CD4-positive, CD25-positive, alpha-beta regulatory T cell (primary cell): Measurements from ENCODE around the gene EXOC6B. TPM values are rescaled to one million over a fixed set of nuclear protein-coding genes. Genes with fewer than 3 reads are reported as not detected.

Experiments
- ATAC-seq, 2 donors: fragments of 150-1000 bp; cut with Tn5 transposase; one replicate each; pipeline ENCODE4 v1.10.0; 2021; ENCODE audit warnings: low read depth in 2 of 2, moderate number of reproducible peaks in 2 of 2, moderate library complexity in 1 of 2
- DNase-seq, 3 donors: peaks; one replicate each; pipeline versions ENCODE4 v3.0.0 to v3.0.0-alpha.2; 2012 to 2022; ENCODE audit warnings: mixed read lengths in 1 of 3
- H3K27ac ChIP-seq: one replicate; pipeline ENCODE4 v1.7.0; 2013; ENCODE audit warnings: mild to moderate bottlenecking, low read length; ENCODE audit not compliant: insufficient read depth, poor library complexity, severe bottlenecking
- H3K27me3 ChIP-seq: one replicate; pipeline ENCODE4 v1.7.0; 2013; ENCODE audit warnings: low read length; ENCODE audit not compliant: control insufficient read depth, insufficient read depth
- H3K36me3 ChIP-seq: one replicate; pipeline ENCODE4 v1.7.0; 2013; ENCODE audit warnings: mild to moderate bottlenecking, low read length, moderate library complexity; ENCODE audit not compliant: control insufficient read depth, insufficient read depth
- H3K4me1 ChIP-seq: 2 replicates; pipeline ENCODE4 v1.7.0; 2013; ENCODE audit warnings: mild to moderate bottlenecking, low read length; ENCODE audit not compliant: insufficient read depth, control insufficient read depth, poor library complexity, severe bottlenecking
- H3K4me3 ChIP-seq: one replicate; pipeline ENCODE4 v1.7.0; 2013; ENCODE audit warnings: low read depth, mild to moderate bottlenecking, low read length, moderate library complexity
- H3K9me3 ChIP-seq, 2 experiments: 1 replicate in 1 of 2; 2 replicates in 1 of 2; pipeline ENCODE4 v1.7.0; 2013; ENCODE audit warnings: low read length in 2 of 2, mild to moderate bottlenecking in 1 of 2, moderate library complexity in 1 of 2; ENCODE audit not compliant: control insufficient read depth in 2 of 2
- H3K27ac Mint-ChIP-seq, 3 donors: one replicate each; pipeline ENCODE4 v1.8.0; 2020 to 2022; ENCODE audit warnings: mild to moderate bottlenecking in 3 of 3, mixed read lengths in 3 of 3, moderate library complexity in 2 of 3
- H3K27me3 Mint-ChIP-seq: one replicate; pipeline ENCODE4 v1.8.0; 2022; ENCODE audit warnings: mild to moderate bottlenecking, mixed read lengths
- H3K36me3 Mint-ChIP-seq: one replicate; pipeline ENCODE4 v1.8.0; 2020; ENCODE audit warnings: mixed read lengths
- H3K4me1 Mint-ChIP-seq, 4 donors: one replicate each; pipeline ENCODE4 v1.8.0; 2020 to 2022; ENCODE audit warnings: mixed read lengths in 4 of 4, mild to moderate bottlenecking in 1 of 4
- H3K4me3 Mint-ChIP-seq, 4 donors: one replicate each; pipeline ENCODE4 v1.8.0; 2020 to 2022; ENCODE audit warnings: mild to moderate bottlenecking in 4 of 4, mixed read lengths in 4 of 4, moderate library complexity in 3 of 4
- H3K9me3 Mint-ChIP-seq, 7 donors: one replicate each; pipeline ENCODE4 v1.8.0; 2020 to 2022; ENCODE audit warnings: mixed read lengths in 7 of 7, mild to moderate bottlenecking in 3 of 7, moderate library complexity in 2 of 7
- polyA plus RNA-seq, 4 donors: library from polyadenylated mRNA; unstranded; fragments of 300-500 nt; fragmentation: Illumina TruSeq; gene quantifications; one replicate each; pipeline ENCODE4 v1.2.3, GENCODE V29; 2021
- total RNA-seq: library from RNA; stranded (reverse); gene quantifications from one replicate; pipeline ENCODE4 v1.2.3, GENCODE V29; 2022

Gene EXOC6B
- total and polyA plus RNA-seq, 5 donors from 2014 or later, result 1.5 to 20.8 (median 2.1) TPM

DNA sequence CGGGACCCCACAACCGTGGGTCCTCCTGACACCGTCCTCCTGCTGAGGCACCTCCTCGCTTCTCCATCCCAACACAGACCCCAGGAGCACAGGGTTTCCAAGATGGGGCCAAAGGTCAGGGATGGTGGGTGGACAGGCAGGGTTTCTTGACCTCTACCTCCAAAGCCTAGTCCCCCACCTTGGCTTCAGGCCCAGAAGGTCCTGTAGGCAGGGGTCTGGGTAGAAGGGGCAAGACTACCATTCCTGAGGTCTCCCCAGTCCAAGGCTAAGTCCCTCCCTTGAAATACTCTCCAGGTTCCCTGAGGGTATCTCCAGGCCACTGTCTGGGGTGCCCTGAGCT is 685.2 kb downstream of the EXOC6B start:
- H3K27ac ChIP-seq, result no peak overlapping the region

DNA sequence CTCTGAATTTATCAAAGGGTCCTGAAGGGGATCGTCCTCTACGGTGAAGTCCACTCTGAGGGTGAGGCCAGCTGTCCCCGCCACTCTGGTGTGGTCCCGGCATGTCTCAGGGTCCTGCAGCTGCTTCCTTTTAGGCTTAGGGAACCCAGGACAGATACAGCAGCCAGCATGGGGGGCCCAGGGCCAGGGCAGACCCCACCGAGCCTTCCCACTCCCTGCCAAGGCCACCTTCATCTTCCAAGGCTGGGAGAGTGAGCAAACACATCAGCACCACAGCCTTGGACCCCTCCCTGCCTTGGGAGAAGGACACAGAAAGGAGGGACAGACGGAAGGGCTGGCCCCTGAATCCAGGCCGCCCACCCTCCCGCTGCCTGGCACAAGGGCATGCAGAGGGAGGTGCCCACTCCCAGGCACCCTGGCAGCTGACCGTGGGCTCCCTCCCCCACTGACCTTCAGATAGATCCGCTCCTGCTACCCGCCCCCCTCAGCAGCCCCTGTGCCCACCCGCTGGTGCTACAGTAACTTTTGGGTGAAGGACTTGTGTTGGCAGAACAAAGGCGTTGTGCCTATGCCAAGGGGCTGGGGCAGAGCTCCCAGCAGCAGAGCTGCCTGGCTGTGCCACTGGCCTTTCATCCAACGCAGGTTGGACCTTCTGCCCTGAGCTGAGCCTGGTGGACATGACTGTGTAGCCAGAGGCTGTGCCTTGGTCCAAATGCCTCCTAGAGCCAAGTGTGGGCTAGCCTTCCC is 685.8 kb downstream of the EXOC6B start:
- Mint-ChIP-seq H3K4me3 (no peak overlapping the region), H3K27ac (no peak overlapping the region), H3K4me1 (peaks cover 0 to 11% (median 0%) of the 10 kb centered on the region in 4 donors), H3K36me3 (no peaks in the 10 kb centered on the region), H3K27me3 (peaks cover 23% of the 10 kb centered on the region), H3K9me3 (no peaks in the 10 kb centered on the region)
- H3K4me1 ChIP-seq, result peaks cover 5% of the 10 kb centered on the region
- no peak overlapping the region for H3K4me3 ChIP-seq
- DNase-seq (no peak), ATAC-seq (no peak)
- no peak overlapping the region for H3K27ac ChIP-seq
- H3K36me3 ChIP-seq, result no peaks in the 10 kb centered on the region
- H3K27me3 ChIP-seq, result no peaks in the 10 kb centered on the region
- no peaks in the 10 kb centered on the region for H3K9me3 ChIP-seq

More for the DNA sequence above, 685.2 kb downstream of the EXOC6B start:
- no peak for DNase-seq
- Mint-ChIP-seq H3K4me3 (no peak overlapping the region), H3K27me3 (peaks cover 27% of the 10 kb centered on the region), H3K27ac (no peak overlapping the region), H3K9me3 (peaks cover 0 to 2% (median 0%) of the 10 kb centered on the region in 7 donors), H3K4me1 (peaks cover 0 to 15% (median 2%) of the 10 kb centered on the region in 4 donors), H3K36me3 (no peaks in the 10 kb centered on the region)
- no peaks in the 10 kb centered on the region for H3K36me3 ChIP-seq
- no peaks in the 10 kb centered on the region for H3K9me3 ChIP-seq
- no peaks in the 10 kb centered on the region for H3K27me3 ChIP-seq
- H3K4me3 ChIP-seq, result no peak overlapping the region
- H3K4me1 ChIP-seq, result peaks cover 9% of the 10 kb centered on the region
- no peak for ATAC-seq

DNA sequence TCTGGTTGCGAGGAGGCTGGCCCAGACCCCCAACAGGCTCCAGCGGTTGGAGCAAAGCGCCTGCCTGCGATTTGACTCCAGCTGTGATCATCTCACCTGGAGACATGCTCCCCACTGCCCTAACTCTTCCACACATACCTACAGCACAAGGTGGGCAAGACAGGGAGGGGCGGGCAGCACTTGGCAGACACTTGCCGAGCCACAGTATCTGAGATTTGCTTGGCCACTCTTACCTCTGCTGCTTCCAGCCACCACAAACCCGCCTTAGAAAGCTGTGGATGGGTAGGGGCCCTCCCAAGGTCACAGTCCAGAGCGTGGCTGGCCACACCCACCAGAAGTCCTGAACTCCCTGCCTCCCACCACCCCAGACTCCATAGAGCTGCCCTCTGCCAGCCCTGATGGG is 686.4 kb downstream of the EXOC6B start:
- no peaks in the 10 kb centered on the region for H3K36me3 Mint-ChIP-seq
- DNase-seq (no peak), ATAC-seq (no peak)
- H3K4me3 Mint-ChIP-seq, result no peak overlapping the region
- H3K4me1 ChIP-seq, result no peaks in the 10 kb centered on the region
- H3K27ac ChIP-seq, result no peak overlapping the region
- no peak overlapping the region for H3K4me3 ChIP-seq
- H3K9me3 Mint-ChIP-seq, result no peaks in the 10 kb centered on the region
- no peaks in the 10 kb centered on the region for H3K9me3 ChIP-seq
- peaks cover 23% of the 10 kb centered on the region for H3K27me3 Mint-ChIP-seq
- no peaks in the 10 kb centered on the region for H3K27me3 ChIP-seq
- H3K4me1 Mint-ChIP-seq, result peaks cover 0 to 11% (median 0%) of the 10 kb centered on the region in 4 donors
- H3K27ac Mint-ChIP-seq, result no peak overlapping the region
- H3K36me3 ChIP-seq, result no peaks in the 10 kb centered on the region

DNA sequence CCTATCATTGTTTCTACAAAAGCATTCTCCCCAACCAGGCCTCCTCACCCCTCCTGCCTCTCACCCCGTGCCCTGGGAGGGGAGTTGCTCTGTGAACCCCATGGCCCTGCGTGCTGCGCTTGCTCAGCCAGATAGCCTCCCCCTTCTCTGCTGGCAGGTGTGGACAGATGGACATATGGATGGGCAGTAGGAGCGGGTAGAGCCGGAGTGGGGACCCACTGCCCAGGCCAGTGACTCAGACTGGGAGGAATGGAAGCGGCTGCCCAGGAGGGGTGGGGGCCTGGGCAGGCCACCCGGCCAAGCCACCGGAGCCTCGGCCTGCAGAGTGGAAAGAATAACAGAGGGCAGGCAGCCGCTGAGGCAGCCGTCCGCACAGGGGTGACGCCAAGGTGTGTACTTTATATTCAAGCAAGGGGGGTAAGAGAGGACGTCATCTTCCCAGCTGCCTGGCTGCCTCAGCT is 686.9 kb downstream of the EXOC6B start:
- H3K4me3 Mint-ChIP-seq, result peak overlapping the region in 1 of 4 donors; percentile 21
- H3K4me3 ChIP-seq, result no peak overlapping the region
- H3K4me1 ChIP-seq, result no peaks in the 10 kb centered on the region
- H3K27ac ChIP-seq, result no peak overlapping the region
- no peaks in the 10 kb centered on the region for H3K9me3 Mint-ChIP-seq
- no peak for ATAC-seq
- H3K9me3 ChIP-seq, result no peaks in the 10 kb centered on the region
- H3K4me1 Mint-ChIP-seq, result peaks cover 0 to 8% (median 0%) of the 10 kb centered on the region in 4 donors
- peaks cover 20% of the 10 kb centered on the region for H3K27me3 Mint-ChIP-seq
- no peak overlapping the region for H3K27ac Mint-ChIP-seq
- no peaks in the 10 kb centered on the region for H3K36me3 Mint-ChIP-seq
- no peaks in the 10 kb centered on the region for H3K27me3 ChIP-seq
- no peaks in the 10 kb centered on the region for H3K36me3 ChIP-seq
- DNase-seq, result no peak

- DNase-seq, result no peak
- Mint-ChIP-seq H3K9me3 (no peaks in the 10 kb centered on the region), H3K36me3 (no peaks in the 10 kb centered on the region), H3K27ac (no peak overlapping the region), H3K27me3 (peaks cover 14% of the 10 kb centered on the region), H3K4me1 (peaks cover 0 to 2% (median 0%) of the 10 kb centered on the region in 4 donors), H3K4me3 (no peak overlapping the region)
- no peak for ATAC-seq
- no peaks in the 10 kb centered on the region for H3K27me3 ChIP-seq
- H3K4me3 ChIP-seq, result no peak overlapping the region
- no peaks in the 10 kb centered on the region for H3K9me3 ChIP-seq
- H3K27ac ChIP-seq, result no peak overlapping the region
- no peaks in the 10 kb centered on the region for H3K4me1 ChIP-seq
- no peaks in the 10 kb centered on the region for H3K36me3 ChIP-seq
Observed at GRCh38 chr2:72138011-72138881, 687.6 kb downstream of the EXOC6B start.

DNA sequence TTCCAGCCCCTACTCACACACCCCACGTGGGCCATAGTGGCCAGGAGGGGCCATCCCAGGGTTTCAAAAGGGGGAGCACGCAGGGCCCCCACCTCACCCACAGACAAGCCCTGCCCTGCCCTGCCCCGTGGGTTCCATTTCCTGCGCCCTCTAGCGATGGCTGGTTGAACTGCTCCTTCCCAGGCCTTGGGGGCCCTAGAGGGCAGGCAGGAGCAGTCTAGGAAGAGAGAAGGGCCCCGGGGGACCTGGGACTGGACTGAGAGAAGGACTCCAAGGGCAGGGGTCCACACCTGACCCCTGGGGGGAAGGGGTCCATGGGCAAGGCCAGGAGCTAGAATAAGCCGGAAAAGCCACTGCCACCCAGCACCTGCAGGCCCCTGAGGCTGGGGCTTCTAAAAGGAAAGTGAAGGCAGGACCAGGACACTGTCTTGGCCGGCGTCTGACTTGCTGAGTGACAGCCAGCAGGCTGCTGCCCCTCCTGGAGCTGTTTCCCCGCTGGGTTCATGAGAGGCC is 688.3 kb downstream of the EXOC6B start:
- Histone ChIP-seq H3K27me3 (no peaks in the 10 kb centered on the region), H3K36me3 (no peaks in the 10 kb centered on the region), H3K4me1 (no peaks in the 10 kb centered on the region), H3K27ac (no peak overlapping the region), H3K4me3 (no peak overlapping the region), H3K9me3 (no peaks in the 10 kb centered on the region)
- Mint-ChIP-seq H3K4me1 (peaks cover 0 to 2% (median 0%) of the 10 kb centered on the region in 4 donors), H3K27me3 (peaks cover 12% of the 10 kb centered on the region), H3K4me3 (no peak overlapping the region), H3K27ac (no peak overlapping the region), H3K9me3 (no peaks in the 10 kb centered on the region), H3K36me3 (no peaks in the 10 kb centered on the region)
- DNase-seq (peak in 2 of 3 donors; percentile 39 to 42), ATAC-seq (peak; percentile 35 to 36)

DNA sequence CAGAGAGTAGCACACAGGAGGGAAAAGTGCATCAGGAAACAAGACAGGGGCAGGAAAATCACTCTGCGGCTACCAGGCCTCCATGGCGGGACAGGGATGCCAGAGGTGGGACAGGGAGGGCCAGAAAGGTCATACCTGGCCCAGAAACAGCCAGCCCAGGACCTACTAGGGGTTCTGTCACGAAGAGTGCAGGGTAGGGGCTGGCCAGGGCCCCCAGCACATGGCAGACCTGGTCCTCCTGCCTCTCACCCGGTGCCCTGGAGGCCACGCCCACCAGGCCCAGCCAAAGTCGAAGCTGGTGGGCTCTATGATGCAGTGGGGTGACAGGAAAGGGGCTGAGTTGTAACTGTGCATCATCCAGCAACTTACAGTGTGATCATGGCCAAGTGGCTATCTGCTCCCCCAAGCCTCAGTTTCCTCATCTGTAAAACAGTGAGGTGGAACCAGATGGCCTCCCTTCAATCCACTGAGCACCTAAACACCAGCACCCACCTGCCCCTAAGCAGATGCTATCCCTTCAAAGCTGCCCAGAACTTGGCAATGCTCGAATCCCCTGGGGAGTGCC is 688.8 kb downstream of the EXOC6B start:
- no peaks in the 10 kb centered on the region for H3K9me3 ChIP-seq
- H3K4me3 ChIP-seq, result no peak overlapping the region
- H3K36me3 Mint-ChIP-seq, result no peaks in the 10 kb centered on the region
- no peak overlapping the region for H3K27ac Mint-ChIP-seq
- H3K36me3 ChIP-seq, result no peaks in the 10 kb centered on the region
- H3K9me3 Mint-ChIP-seq, result no peaks in the 10 kb centered on the region
- H3K27me3 ChIP-seq, result no peaks in the 10 kb centered on the region
- ATAC-seq, result no peak
- H3K27ac ChIP-seq, result no peak overlapping the region
- DNase-seq, result no peak
- H3K4me1 Mint-ChIP-seq, result peaks cover 0 to 2% (median 0%) of the 10 kb centered on the region in 4 donors
- peaks cover 7% of the 10 kb centered on the region for H3K27me3 Mint-ChIP-seq
- H3K4me3 Mint-ChIP-seq, result no peak overlapping the region
- no peaks in the 10 kb centered on the region for H3K4me1 ChIP-seq
